GM12878 (cell line): ENCODE results near the gene CXCL1. TPM values are rescaled to one million over a fixed set of nuclear protein-coding genes. Genes with fewer than 3 reads are reported as not detected.

Source experiments
- ATAC-seq: fragments of 200-7000 bp; cut with Tn5 transposase; 3 replicates; pipeline ENCODE4 v1.9.1; 2020; ENCODE audit warnings: mild to moderate bottlenecking, moderate library complexity
- BruUV-seq: library from RNA; stranded (reverse); fragments of 400-500 nt; replicated peaks from 2 replicates; lab custom pipeline; 2021; lab: Mats Ljungman, UMichigan
- CTCF ChIA-PET: fragments of 300-600 bp; sonication (Branson Sonifier 250); formaldehyde crosslinking; extraction: SDS; loops from one replicate; lab custom pipeline; 2021; ENCODE audit warnings: inconsistent platforms; lab: Yijun Ruan, JAX
- POLR2A ChIA-PET: fragments of 350-600 bp; formaldehyde crosslinking; extraction: SDS; loops from one replicate; lab custom pipeline; 2021; ENCODE audit warnings: inconsistent platforms; lab: Charles Lee
- RAD21 ChIA-PET: fragments of 300-600 bp; sonication (Branson Sonifier 250); formaldehyde crosslinking; loops from one replicate; lab custom pipeline; 2023; ENCODE audit warnings: antibody characterized with exemption; ENCODE audit not compliant: unreplicated experiment; lab: Charles Lee
- SMC1A ChIA-PET: fragments of 300-600 bp; sonication (Branson Sonifier 250); formaldehyde crosslinking; loops from one replicate; lab custom pipeline; 2023; ENCODE audit not compliant: unreplicated experiment, uncharacterized antibody; lab: Charles Lee
- DNase-seq: peaks from one replicate; pipeline ENCODE4 v3.0.0-alpha.2; 2011; ENCODE audit warnings: low read depth, low spot score
- FAIRE-seq: peaks from 3 replicates; lab custom pipeline; 2011; peaks lifted over from hg19 to GRCh38; lab: Jason Lieb, UNC
- H2AFZ ChIP-seq: 2 replicates; pipeline ENCODE4 v1.6.0; 2011; ENCODE audit warnings: low read depth, low read length, control low read depth; ENCODE audit not compliant: control insufficient read depth
- H3K27ac ChIP-seq: 2 replicates; pipeline ENCODE4 v1.5.1; 2011; ENCODE audit warnings: control low read depth; ENCODE audit not compliant: control insufficient read depth, insufficient read depth
- H3K27me3 ChIP-seq, 2 experiments: replicated peaks in 1 of 2; 2 replicates each; pipeline versions ENCODE4 v1.6.0 to v1.6.1; 2011; ENCODE audit warnings: low read length in 1 of 2; ENCODE audit not compliant: control insufficient read depth in 2 of 2, insufficient read depth in 2 of 2
- H3K36me3 ChIP-seq, 2 experiments: 2 replicates each; pipeline ENCODE4 v1.5.1; 2011; ENCODE audit warnings: low read length in 1 of 2; ENCODE audit not compliant: control insufficient read depth in 2 of 2, insufficient read depth in 2 of 2
- H3K4me1 ChIP-seq: 2 replicates; pipeline ENCODE4 v1.6.1; 2011; ENCODE audit warnings: mild to moderate bottlenecking, low read length, moderate library complexity, mixed read lengths; ENCODE audit not compliant: control insufficient read depth, insufficient read depth
- H3K4me2 ChIP-seq: 2 replicates; pipeline ENCODE4 v1.6.0; 2011; ENCODE audit warnings: control low read depth; ENCODE audit not compliant: control insufficient read depth, insufficient read depth
- H3K4me3 ChIP-seq: fragments of 200-600 bp; sonication (generic); 2 replicates; pipeline ENCODE4 v1.5.1; 2016
- H3K79me2 ChIP-seq: 2 replicates; pipeline ENCODE4 v1.6.0; 2011; ENCODE audit warnings: low read length; ENCODE audit not compliant: control insufficient read depth, insufficient read depth
- H3K9ac ChIP-seq: 2 replicates; pipeline ENCODE4 v1.8.0; 2011; ENCODE audit warnings: low read length, control low read depth, mixed read lengths; ENCODE audit not compliant: control insufficient read depth, insufficient read depth
- H3K9me3 ChIP-seq: replicated peaks from 3 replicates; pipeline ENCODE4 v1.5.1; 2011; ENCODE audit warnings: mild to moderate bottlenecking, low read length; ENCODE audit not compliant: control insufficient read depth, insufficient read depth
- H4K20me1 ChIP-seq: 2 replicates; pipeline ENCODE4 v1.6.0; 2011; ENCODE audit not compliant: control insufficient read depth, insufficient read depth
- BCLAF1 ChIP-seq: fragments of 450-650 bp; IDR thresholded peaks from 2 replicates; pipeline ENCODE4 v1.6.1; 2017; ENCODE audit warnings: antibody characterized with exemption, mild to moderate bottlenecking, moderate library complexity
- ELK1 ChIP-seq: IDR thresholded peaks from 2 replicates; pipeline ENCODE4 v1.6.1; 2012; ENCODE audit warnings: low read depth, low read length, improper control_type of control experiment
- ESRRA ChIP-seq: IDR thresholded peaks from 2 replicates; pipeline ENCODE4 v1.6.1; 2012; ENCODE audit warnings: mild to moderate bottlenecking, low read length, improper control_type of control experiment
- HDAC6 ChIP-seq: fragments of 200-600 bp; sonication (generic); IDR thresholded peaks from one replicate; pipeline ENCODE4 v1.8.0; 2017; ENCODE audit warnings: antibody characterized with exemption; ENCODE audit not compliant: unreplicated experiment
- JUND ChIP-seq: IDR thresholded peaks from 2 replicates; pipeline ENCODE4 v1.6.1; 2012; ENCODE audit warnings: low read depth, mild to moderate bottlenecking, low read length, improper control_type of control experiment, moderate library complexity
- SMAD5 ChIP-seq: IDR thresholded peaks from 2 replicates; pipeline ENCODE4 v1.6.1; 2016; ENCODE audit warnings: antibody characterized with exemption, low read depth
- TBL1XR1 ChIP-seq: IDR thresholded peaks from 2 replicates; pipeline ENCODE4 v1.6.1; 2012; ENCODE audit warnings: low read depth, low read length, improper control_type of control experiment
- TCF7 ChIP-seq: IDR thresholded peaks from 2 replicates; pipeline ENCODE4 v1.6.1; 2014; ENCODE audit warnings: antibody characterized with exemption, borderline replicate concordance
- WRNIP1 ChIP-seq: IDR thresholded peaks from 2 replicates; pipeline ENCODE4 v1.6.1; 2011; ENCODE audit warnings: low read depth, low read length, improper control_type of control experiment, borderline replicate concordance
- ZNF384 ChIP-seq: IDR thresholded peaks from 2 replicates; pipeline ENCODE4 v1.6.1; 2012; ENCODE audit warnings: low read depth, mild to moderate bottlenecking, low read length, improper control_type of control experiment, borderline replicate concordance
- in situ Hi-C: fragments of 300-500 bp; cut with MboI; formaldehyde crosslinking; loops from 9 replicates; pipeline ENCODE4 v1.14.3; 2018; ENCODE audit warnings: mixed read lengths
- intact Hi-C: fragments of 100-400 bp; cut with micrococcal nuclease; formaldehyde crosslinking; loops from one replicate; pipeline ENCODE4 v1.14.2; 2022; ENCODE audit not compliant: unreplicated experiment
- polyA plus RNA-seq, 11 experiments: library from polyadenylated mRNA; depleted of rRNA in 4 of 11; unstranded in 6 of 11; stranded (reverse) in 5 of 11; fragments of >200 nt; fragmentation: Nextera tagmentation in 4 of 11; fragmentation: Illumina TruSeq in 1 of 11; extraction: Ambion mirVana in 4 of 11; extraction: Trizol in 1 of 11; gene quantifications; 1 replicate in 1 of 11; 2 replicates in 10 of 11; pipeline versions ENCODE4 v1.2.1 to v1.2.3, GENCODE V29; 2011 to 2016; ENCODE audit warnings: inconsistent platforms in 2 of 11, missing spikeins in 2 of 11, low read depth in 1 of 11
- total RNA-seq, 4 experiments: library from RNA; depleted of rRNA in 3 of 4; stranded (reverse); fragments of >200 nt in 3 of 4; fragmentation: Illumina TruSeq in 1 of 4; extraction: Trizol in 1 of 4; gene quantifications; 2 replicates each; pipeline versions ENCODE4 v1.2.1 to v1.2.3, GENCODE V29; 2013 to 2021

The CXCL1 gene
- total and polyA plus RNA-seq, 10 of the 15 experiments (the other 5 are each of a cell fraction or from before 2014, with no cell fraction given): not detected

- H3K4me1 ChIP-seq: no peaks in the 10 kb centered on the region
- ChIA-PET SMC1A (no interaction called here), RAD21 (no interaction called here), CTCF (no interaction called here), POLR2A (no interaction called here)
- FAIRE-seq (no peak), DNase-seq (no peak), ATAC-seq (no peak)
- H3K4me2 ChIP-seq: no peak overlapping the region
- no peak overlapping the region for H3K4me3 ChIP-seq
- H3K9ac ChIP-seq: no peak overlapping the region
- no peak overlapping the region for H3K27ac ChIP-seq
- H3K79me2 ChIP-seq: no peaks in the 10 kb centered on the region
- TF ChIP-seq TCF7: no peak
- no peak for TF ChIP-seq HDAC6
- no peak for TF ChIP-seq TBL1XR1
- TF ChIP-seq ELK1: no peak
- no peak for TF ChIP-seq ZNF384
- no peak for TF ChIP-seq ESRRA
- TF ChIP-seq SMAD5: no peak
- no peak for TF ChIP-seq WRNIP1
- no peak for TF ChIP-seq JUND
- TF ChIP-seq BCLAF1: no peak
- no peaks in the 10 kb centered on the region for H3K9me3 ChIP-seq
- H2AFZ ChIP-seq: no peak overlapping the region
- in situ Hi-C loops (no loop called here), intact Hi-C loops (no loop called here)
- no peaks in the 10 kb centered on the region for H4K20me1 ChIP-seq
- H3K36me3 ChIP-seq: no peaks in the 10 kb centered on the region
- H3K27me3 ChIP-seq: no peaks in the 10 kb centered on the region
- no TSS peak for BruUV-seq
These were observed 39.8 kb downstream of the CXCL1 start for GRCh38 chr4:73908965-73909364.
